HCT116 (cell line): Measurements from ENCODE around the gene HDAC8. TPM values are rescaled to one million over a fixed set of nuclear protein-coding genes. Genes with fewer than 3 reads are reported as not detected.

Experiments
- ATAC-seq: fragments of 200-7000 bp; cut with Tn5 transposase; 2 replicates; pipeline ENCODE4 v1.9.1; 2020; ENCODE audit warnings: mild to moderate bottlenecking, moderate library complexity
- BruUV-seq: library from RNA; stranded (reverse); fragments of 400-500 nt; replicated peaks from 2 replicates; lab custom pipeline; 2021; lab: Mats Ljungman, UMichigan
- CTCF ChIA-PET: fragments of 300-600 bp; sonication (Branson Sonifier 250); formaldehyde crosslinking; loops from one replicate; lab custom pipeline; 2021; ENCODE audit warnings: antibody characterized with exemption; lab: Charles Lee
- POLR2A ChIA-PET: fragments of 300-600, 350-600 bp; sonication (Branson Sonifier 250); formaldehyde crosslinking; loops from one replicate; lab custom pipeline; 2021; ENCODE audit warnings: antibody characterized with exemption; lab: Charles Lee
- RAD21 ChIA-PET, 2 experiments: fragments of 300-600 bp; sonication (Branson Sonifier 250); formaldehyde crosslinking; loops; one replicate each; lab custom pipeline; 2023; ENCODE audit warnings: low total read pairs in 2 of 2; ENCODE audit not compliant: uncharacterized antibody in 2 of 2, unreplicated experiment in 2 of 2, low non-redundant PET in 1 of 2; lab: Charles Lee
- DNase-seq: peaks from one replicate; pipeline ENCODE4 v3.0.0-alpha.2; 2010; ENCODE audit warnings: low read depth, low spot score
- H2AFZ ChIP-seq: fragments of 200-600 bp; shearing (Covaris generic), sonication (generic); 2 replicates; pipeline ENCODE4 v1.6.1; 2017; ENCODE audit warnings: low read depth, mixed run types, mixed read lengths, antibody characterized with exemption, low read length; ENCODE audit not compliant: poor library complexity, severe bottlenecking
- H3K27ac ChIP-seq: 2 replicates; pipeline ENCODE4 v1.5.1; 2012; ENCODE audit warnings: low read depth, low read length
- H3K27me3 ChIP-seq: fragments of 200-600 bp; sonication (generic); 2 replicates; pipeline ENCODE4 v1.6.1; 2016; ENCODE audit warnings: mixed run types, low read length, mixed read lengths; ENCODE audit not compliant: insufficient read depth
- H3K36me3 ChIP-seq, 2 experiments: fragments of 200-500 bp in 1 of 2; fragments of 200-600 bp in 1 of 2; sonication (Bioruptor generic) in 1 of 2; sonication (generic) in 1 of 2; 2 replicates each; pipeline versions ENCODE4 v1.5.1 to v1.6.1; 2014 to 2016; ENCODE audit warnings: low read length in 2 of 2, inconsistent platforms in 1 of 2, mixed read lengths in 1 of 2, mixed run types in 1 of 2; ENCODE audit not compliant: insufficient read depth in 2 of 2, control insufficient read depth in 1 of 2
- H3K4me1 ChIP-seq, 2 experiments: fragments of 200-600 bp in 1 of 2; sonication (generic) in 1 of 2; 2 replicates each; pipeline versions ENCODE4 v1.5.1 to v1.6.1; 2012 to 2017; ENCODE audit warnings: low read length in 2 of 2, inconsistent platforms in 1 of 2, mild to moderate bottlenecking in 1 of 2, mixed read lengths in 1 of 2, mixed run types in 1 of 2, moderate library complexity in 1 of 2; ENCODE audit not compliant: insufficient read depth in 2 of 2, control insufficient read depth in 1 of 2
- H3K4me2 ChIP-seq: fragments of 200-600 bp; sonication (generic); 2 replicates; pipeline ENCODE4 v1.6.1; 2017; ENCODE audit warnings: mixed run types, low read length, mixed read lengths
- H3K4me3 ChIP-seq, 2 experiments: fragments of 200-600 bp in 1 of 2; sonication (generic) in 1 of 2; replicated peaks in 1 of 2; 2 replicates each; pipeline ENCODE4 v1.5.1; 2011 to 2016; ENCODE audit warnings: low read length in 2 of 2, control low read depth in 1 of 2, low read depth in 1 of 2, mild to moderate bottlenecking in 1 of 2, mixed read lengths in 1 of 2, mixed run types in 1 of 2
- H3K79me2 ChIP-seq: fragments of 200-600 bp; sonication (generic); 2 replicates; pipeline ENCODE4 v1.6.1; 2017; ENCODE audit warnings: mild to moderate bottlenecking, mixed run types, low read length, moderate library complexity, mixed read lengths; ENCODE audit not compliant: insufficient read depth
- H3K9ac ChIP-seq: fragments of 200-600 bp; sonication (generic); 2 replicates; pipeline ENCODE4 v1.6.1; 2016; ENCODE audit warnings: low read length, mixed read lengths
- H3K9me2 ChIP-seq: fragments of 200-600 bp; sonication (generic), shearing (Covaris generic); 2 replicates; pipeline ENCODE4 v1.6.1; 2017; ENCODE audit warnings: mixed run types, mild to moderate bottlenecking, moderate library complexity; ENCODE audit not compliant: insufficient read depth
- H3K9me3 ChIP-seq, 2 experiments: fragments of 200-500 bp in 1 of 2; fragments of 200-600 bp in 1 of 2; sonication (Bioruptor generic) in 1 of 2; sonication (generic) in 1 of 2; 2 replicates each; pipeline ENCODE4 v1.6.1; 2014 to 2017; ENCODE audit warnings: low read length in 2 of 2, mixed read lengths in 2 of 2, inconsistent platforms in 1 of 2, low read depth in 1 of 2, mild to moderate bottlenecking in 1 of 2, mixed run types in 1 of 2, moderate library complexity in 1 of 2; ENCODE audit not compliant: control insufficient read depth in 1 of 2, insufficient read depth in 1 of 2
- H4K20me1 ChIP-seq: fragments of 200-600 bp; sonication (generic), shearing (Covaris generic); 2 replicates; pipeline ENCODE4 v1.6.1; 2017; ENCODE audit warnings: mixed run types, mild to moderate bottlenecking, moderate library complexity; ENCODE audit not compliant: insufficient read depth
- CBX3 ChIP-seq: IDR thresholded peaks from 2 replicates; pipeline ENCODE4 v1.6.1; 2012; ENCODE audit warnings: low read depth
- ELF1 ChIP-seq: IDR thresholded peaks from 2 replicates; pipeline ENCODE4 v1.6.1; 2012; ENCODE audit warnings: low read depth, borderline replicate concordance
- EZH2 ChIP-seq: fragments of 200-600 bp; sonication (generic); IDR thresholded peaks from 2 replicates; pipeline ENCODE4 v1.6.1; 2017; ENCODE audit warnings: antibody characterized with exemption, mixed run types
- FOSL1 ChIP-seq: IDR thresholded peaks from 2 replicates; pipeline ENCODE4 v1.6.1; 2012; ENCODE audit warnings: low read depth
- JUND ChIP-seq: IDR thresholded peaks from 2 replicates; pipeline ENCODE4 v1.6.1; 2012
- POLR2AphosphoS5 ChIP-seq: IDR thresholded peaks from 2 replicates; pipeline ENCODE4 v1.6.1; 2011; ENCODE audit warnings: mild to moderate bottlenecking, low read depth, low read length, moderate library complexity
- RAD21 ChIP-seq: IDR thresholded peaks from 2 replicates; pipeline ENCODE4 v1.6.1; 2012; ENCODE audit warnings: low read depth, mild to moderate bottlenecking
- SIN3A ChIP-seq: IDR thresholded peaks from 2 replicates; pipeline ENCODE4 v1.6.1; 2012; ENCODE audit warnings: low read depth
- SP1 ChIP-seq: IDR thresholded peaks from 2 replicates; pipeline ENCODE4 v1.6.1; 2012; ENCODE audit warnings: low read depth
- YY1 ChIP-seq: IDR thresholded peaks from 2 replicates; pipeline ENCODE4 v1.6.1; 2011; ENCODE audit warnings: low read length, low read depth, moderate library complexity, mild to moderate bottlenecking; ENCODE audit not compliant: insufficient replicate concordance; ENCODE audit errors: extremely low read depth
- ZFX ChIP-seq: fragments of 450-650 bp; IDR thresholded peaks from 2 replicates; pipeline ENCODE4 v1.6.1; 2017
- intact Hi-C: fragments of 100-400 bp; cut with micrococcal nuclease; formaldehyde crosslinking; loops from 2 replicates; pipeline ENCODE4 v1.10.0; 2022
- total RNA-seq: library from RNA; stranded (reverse); gene quantifications from one replicate; pipeline ENCODE4 v1.2.1, GENCODE V29; 2021; ENCODE audit not compliant: unreplicated experiment
- TF ChIP-seq, protein P1 (sequence below): IDR thresholded peaks from 2 replicates; pipeline ENCODE4 v1.6.1; 2011; ENCODE audit warnings: mild to moderate bottlenecking, low read length, moderate library complexity; ENCODE audit not compliant: insufficient replicate concordance; ENCODE audit errors: extremely low read depth
- TF ChIP-seq, protein P2 (sequence below): IDR thresholded peaks from 2 replicates; pipeline ENCODE4 v1.6.1; 2012

HDAC8 gene
- total RNA-seq, 1 experiment from 2014 or later: 24.1 TPM

- no peak for TF ChIP-seq YY1
- TF ChIP-seq ZFX: no peak
- TF ChIP-seq, protein P1, sequence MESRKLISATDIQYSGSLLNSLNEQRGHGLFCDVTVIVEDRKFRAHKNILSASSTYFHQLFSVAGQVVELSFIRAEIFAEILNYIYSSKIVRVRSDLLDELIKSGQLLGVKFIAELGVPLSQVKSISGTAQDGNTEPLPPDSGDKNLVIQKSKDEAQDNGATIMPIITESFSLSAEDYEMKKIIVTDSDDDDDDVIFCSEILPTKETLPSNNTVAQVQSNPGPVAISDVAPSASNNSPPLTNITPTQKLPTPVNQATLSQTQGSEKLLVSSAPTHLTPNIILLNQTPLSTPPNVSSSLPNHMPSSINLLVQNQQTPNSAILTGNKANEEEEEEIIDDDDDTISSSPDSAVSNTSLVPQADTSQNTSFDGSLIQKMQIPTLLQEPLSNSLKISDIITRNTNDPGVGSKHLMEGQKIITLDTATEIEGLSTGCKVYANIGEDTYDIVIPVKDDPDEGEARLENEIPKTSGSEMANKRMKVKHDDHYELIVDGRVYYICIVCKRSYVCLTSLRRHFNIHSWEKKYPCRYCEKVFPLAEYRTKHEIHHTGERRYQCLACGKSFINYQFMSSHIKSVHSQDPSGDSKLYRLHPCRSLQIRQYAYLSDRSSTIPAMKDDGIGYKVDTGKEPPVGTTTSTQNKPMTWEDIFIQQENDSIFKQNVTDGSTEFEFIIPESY: no peak
- TF ChIP-seq ELF1: no peak
- no peak for TF ChIP-seq JUND
- no peak for TF ChIP-seq CBX3
- no peak for TF ChIP-seq FOSL1
- no peak for TF ChIP-seq RAD21
- no peak for TF ChIP-seq SP1
- TF ChIP-seq SIN3A: no peak
- TF ChIP-seq EZH2: no peak
Measured at GRCh38 chrX:72381439-72382201, 191.0 kb downstream of the HDAC8 start (continued).

DNA sequence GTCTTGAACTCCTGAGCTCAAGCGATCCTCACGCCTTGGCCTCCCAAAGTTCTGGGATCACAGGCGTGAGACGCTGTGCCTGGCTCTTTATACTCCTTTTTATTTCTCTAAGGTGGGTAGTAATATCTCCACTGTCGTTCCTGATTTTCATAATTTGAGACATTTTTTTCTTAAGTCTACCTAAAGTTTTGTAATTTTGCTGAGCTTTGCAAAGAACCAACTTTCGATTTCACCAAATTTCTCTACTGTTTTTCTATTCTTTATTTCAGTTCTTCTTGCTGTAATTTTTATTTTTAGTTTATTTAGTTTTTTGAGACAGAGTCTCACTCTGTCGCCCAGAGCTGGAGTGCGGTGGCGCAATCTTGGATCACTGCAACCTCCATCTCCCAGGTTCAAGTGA is 196.5 kb downstream of the HDAC8 start:
- Histone ChIP-seq H3K4me3 (no peak overlapping the region), H3K27me3 (no peaks in the 10 kb centered on the region), H2AFZ (no peak overlapping the region), H4K20me1 (no peaks in the 10 kb centered on the region), H3K9me2 (no peaks in the 10 kb centered on the region), H3K9ac (no peak overlapping the region), H3K79me2 (no peaks in the 10 kb centered on the region), H3K4me1 (no peaks in the 10 kb centered on the region), H3K9me3 (no peaks in the 10 kb centered on the region), H3K4me2 (no peak overlapping the region), H3K36me3 (no peaks in the 10 kb centered on the region), H3K27ac (no peak overlapping the region)
- ChIA-PET CTCF (no interaction called here), POLR2A (no interaction called here), RAD21 (no interaction called here)
- ATAC-seq (no peak), DNase-seq (no peak)
- BruUV-seq: no TSS peak
- TF ChIP-seq POLR2AphosphoS5: no peak
- TF ChIP-seq, protein P2, sequence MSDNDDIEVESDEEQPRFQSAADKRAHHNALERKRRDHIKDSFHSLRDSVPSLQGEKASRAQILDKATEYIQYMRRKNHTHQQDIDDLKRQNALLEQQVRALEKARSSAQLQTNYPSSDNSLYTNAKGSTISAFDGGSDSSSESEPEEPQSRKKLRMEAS: no peak
- intact Hi-C loops: no loop called here
